Body of pancreas (tissue), 4 donors: ENCODE results near the gene MXRA7.

Experiments used
- CTCF ChIP-seq, 7 experiments: fragments of 450-650 bp in 4 of 7; fragments of 200-600 bp in 3 of 7; sonication (generic) in 3 of 7; IDR thresholded peaks; one replicate each; pipeline ENCODE4 v1.5.1; 2016 to 2019; ENCODE audit warnings: antibody characterized with exemption in 7 of 7
- POLR2A ChIP-seq, 3 donors: fragments of 450-650 bp; IDR thresholded peaks; one replicate each; pipeline ENCODE4 v1.6.1; 2016; ENCODE audit warnings: antibody characterized with exemption in 3 of 3, mild to moderate bottlenecking in 2 of 3

- TF ChIP-seq CTCF (IDR thresholded peaks at IDR 0.05) (no peak), POLR2A (IDR thresholded peaks at IDR 0.05) (no peak)
These were observed 12.9 kb downstream of the MXRA7 start for GRCh38 chr17:76697702-76698465.
